ENCODE results near the gene SH3TC2.

The SH3TC2 gene

DNA sequence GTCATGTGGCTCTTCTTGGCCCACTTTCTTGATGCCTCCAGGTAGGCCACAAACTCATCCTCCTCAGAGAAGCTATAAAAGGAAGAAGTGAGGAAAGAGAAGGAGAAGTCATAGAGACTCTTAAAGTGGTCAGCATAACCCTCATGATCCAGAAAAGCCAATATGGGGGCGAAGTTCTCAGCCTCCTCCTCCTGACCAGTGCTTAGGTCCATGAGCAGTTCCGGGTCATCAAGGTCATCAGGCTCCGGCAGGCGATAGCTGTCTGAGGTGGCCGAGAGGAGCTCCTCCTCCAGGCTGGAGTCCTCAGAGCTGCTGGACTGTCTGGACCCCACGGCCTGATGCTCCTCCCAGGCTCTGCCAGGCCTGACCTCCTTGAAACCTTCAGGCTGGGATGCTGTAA is 34.7 kb downstream of the SH3TC2 start:
- DNase-seq (ENCODE audit: low spot score): no peak

GRCh38 chr5:149027636-149028035 is 35.2 kb downstream of the SH3TC2 start:
- DNase-seq (ENCODE audit: low spot score): no peak

DNA sequence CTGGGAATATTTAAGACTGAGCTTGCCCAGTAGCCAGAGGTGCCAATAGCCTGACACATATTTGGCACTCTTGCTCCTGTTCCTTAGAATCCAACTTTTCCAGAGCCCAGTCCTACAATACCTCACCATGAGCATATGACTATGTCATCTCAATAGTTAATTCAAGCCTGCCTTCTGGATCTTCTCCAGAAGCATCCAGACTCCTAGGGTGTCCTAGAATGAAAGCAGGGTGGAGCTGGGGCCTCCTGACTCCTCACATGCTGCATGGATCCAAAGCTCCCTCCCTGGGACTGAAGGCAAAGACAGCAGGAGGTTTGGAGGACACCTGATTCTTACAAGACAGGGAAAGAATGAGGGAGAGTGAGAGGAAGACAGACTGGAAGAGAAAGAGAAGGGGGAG is 37.9 kb downstream of the SH3TC2 start:
- no peak for DNase-seq (ENCODE audit: low spot score)

GRCh38 chr5:149024477-149024876 is 38.4 kb downstream of the SH3TC2 start:
- no peak for DNase-seq (ENCODE audit: low spot score)

- no peak for DNase-seq (ENCODE audit: low spot score)
Measured at GRCh38 chr5:149022200-149022599, 40.7 kb downstream of the SH3TC2 start.

- no peak for DNase-seq (ENCODE audit: low spot score)
Measured at GRCh38 chr5:149019679-149020078, 43.2 kb downstream of the SH3TC2 start.

DNA sequence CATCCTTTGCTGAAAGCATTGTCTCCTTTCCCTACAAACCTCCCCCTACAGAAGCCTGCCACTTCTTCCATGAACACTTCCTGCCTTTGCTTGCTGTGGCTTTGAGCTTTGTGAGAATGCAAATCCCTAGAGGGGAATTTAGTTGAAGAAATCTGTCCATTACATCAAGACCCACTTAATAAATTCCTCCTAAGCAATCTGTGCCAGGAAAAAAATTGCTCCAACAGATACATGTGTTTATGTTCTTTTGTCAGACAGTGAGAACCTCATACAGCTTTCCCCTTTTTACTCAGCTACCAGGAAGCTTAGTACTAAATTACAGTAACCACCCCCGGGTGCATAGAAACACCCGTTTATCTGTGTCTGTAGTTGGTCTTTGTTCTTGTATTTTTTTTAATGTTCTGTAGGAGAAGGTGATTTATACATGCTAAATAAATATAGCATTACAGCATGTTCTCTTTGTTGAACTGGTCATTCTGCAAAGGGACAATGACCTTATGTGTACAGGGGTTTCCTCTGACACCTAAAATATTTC is 43.9 kb downstream of the SH3TC2 start:
- DNase-seq (ENCODE audit: low spot score): no peak

- DNase-seq (ENCODE audit: low spot score): no peak
Measured at GRCh38 chr5:149017636-149018035, 45.2 kb downstream of the SH3TC2 start.

GRCh38 chr5:149015561-149015960 is 47.3 kb downstream of the SH3TC2 start:
- DNase-seq (ENCODE audit: low spot score): no peak

- DNase-seq (ENCODE audit: low spot score): no peak
Measured at GRCh38 chr5:149015126-149015525, 47.7 kb downstream of the SH3TC2 start.

GRCh38 chr5:149014571-149015031 is 48.3 kb downstream of the SH3TC2 start:
- no peak for DNase-seq (ENCODE audit: low spot score)

GRCh38 chr5:149013796-149014195 is 49.1 kb downstream of the SH3TC2 start:
- no peak for DNase-seq (ENCODE audit: low spot score)

GRCh38 chr5:149012350-149012749 is 50.5 kb downstream of the SH3TC2 start:
- no peak for DNase-seq (ENCODE audit: low spot score)

- DNase-seq (ENCODE audit: low spot score): no peak
Measured at GRCh38 chr5:149011728-149012127, 51.1 kb downstream of the SH3TC2 start.

GRCh38 chr5:149011084-149011483 is 51.8 kb downstream of the SH3TC2 start:
- DNase-seq (ENCODE audit: low spot score): no peak

GRCh38 chr5:149007174-149007573 is 55.7 kb downstream of the SH3TC2 start:
- no peak for DNase-seq (ENCODE audit: low spot score)

- no peak for DNase-seq (ENCODE audit: low spot score)
Measured at GRCh38 chr5:149006426-149006825, 56.4 kb downstream of the SH3TC2 start.

- no peak for DNase-seq (ENCODE audit: low spot score)
Measured at GRCh38 chr5:149005077-149005892, 57.6 kb downstream of the SH3TC2 start.

DNA sequence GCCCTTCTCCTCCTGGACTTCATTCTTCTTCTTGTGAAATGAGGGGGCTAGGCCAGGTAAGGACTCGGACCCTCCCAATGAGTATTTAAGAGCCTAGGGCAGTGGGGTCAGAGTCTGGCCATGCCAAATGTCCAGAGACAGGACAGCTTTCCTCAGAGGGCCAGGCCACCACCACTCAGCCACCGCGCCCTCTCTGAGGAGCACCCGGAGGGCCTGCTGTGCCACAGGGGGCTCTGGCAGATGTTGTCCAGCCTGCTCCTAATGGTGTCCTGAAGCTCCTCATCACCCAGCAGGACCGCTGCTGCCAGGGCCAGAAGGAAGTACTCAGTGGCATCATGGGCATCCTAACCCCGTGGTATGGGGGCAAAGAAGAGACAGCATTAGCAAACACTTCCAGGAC is 58.3 kb downstream of the SH3TC2 start:
- no peak for DNase-seq (ENCODE audit: low spot score)

- no peak for DNase-seq (ENCODE audit: low spot score)
Measured at GRCh38 chr5:149002761-149003689, 59.8 kb downstream of the SH3TC2 start.

DNA sequence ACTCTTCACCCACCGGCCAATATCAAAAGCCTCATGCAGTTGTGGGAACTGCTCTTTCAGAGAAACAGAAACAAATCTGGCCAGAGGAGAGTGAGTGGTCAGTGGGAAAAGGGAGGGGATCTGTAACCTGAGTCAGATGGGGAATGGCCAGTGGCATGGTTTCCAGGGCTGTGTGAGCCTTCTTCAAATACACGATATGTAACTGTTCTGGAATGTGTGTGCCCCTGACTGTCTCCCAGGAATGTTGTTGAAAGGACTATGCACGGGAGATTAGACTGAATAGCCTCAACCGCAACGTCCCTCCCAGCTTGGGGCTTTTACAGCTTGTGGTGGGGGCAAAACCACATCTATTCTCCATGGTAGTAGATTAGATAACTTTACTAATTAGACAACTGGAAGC is 60.8 kb downstream of the SH3TC2 start:
- DNase-seq (ENCODE audit: low spot score): peak; percentile 40

DNA sequence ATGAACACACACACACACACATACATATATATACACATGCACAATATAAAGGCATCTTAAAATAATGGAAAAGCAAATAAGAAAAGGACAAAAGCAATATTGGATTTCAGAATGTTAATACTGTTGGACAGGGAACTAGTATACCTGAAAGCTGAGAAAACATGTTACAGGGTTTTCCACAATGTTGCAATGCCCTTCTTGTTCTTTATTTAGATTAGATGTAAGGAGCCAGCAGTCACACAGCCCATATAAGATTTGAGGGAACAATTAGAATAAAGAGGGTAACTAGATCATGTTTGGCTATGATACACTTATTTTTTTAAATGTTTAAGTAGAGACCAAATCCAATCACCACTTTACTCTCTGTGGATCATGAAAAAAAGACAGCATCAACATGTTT is 61.7 kb downstream of the SH3TC2 start:
- DNase-seq (ENCODE audit: low spot score): no peak

GRCh38 chr5:148999741-149000140 is 63.1 kb downstream of the SH3TC2 start:
- DNase-seq (ENCODE audit: low spot score): no peak

Measured in HuH-7 (cell line).